K562 (cell line): ENCODE data around the gene PPFIA1. TPM values are rescaled to one million over a fixed set of nuclear protein-coding genes. Genes with fewer than 3 reads are reported as not detected.

Experiments
- ARHGAP35 ChIP-seq: fragments of 450-650 bp; IDR thresholded peaks from 2 replicates; pipeline ENCODE4 v1.6.1; 2018; ENCODE audit not compliant: partially characterized antibody
- CREB1 ChIP-seq, 2 experiments: sonication (generic) in 1 of 2; formaldehyde crosslinking in 1 of 2; IDR thresholded peaks; 2 replicates each; pipeline versions ENCODE4 v1.6.1 to v1.8.0; 2012 to 2022; ENCODE audit warnings: inconsistent platforms in 1 of 2, mild to moderate bottlenecking in 1 of 2, missing genetic modification reagents in 1 of 2, moderate library complexity in 1 of 2
- ETV1 ChIP-seq: fragments of 450-650 bp; conservative IDR thresholded peaks from 2 replicates; pipeline ENCODE4 v1.6.1; 2016; ENCODE audit warnings: missing genetic modification characterization, control low read depth, low read depth, missing compliant biosample characterization
- FOS ChIP-seq: IDR thresholded peaks from 3 replicates; pipeline ENCODE4 v1.6.1; 2011; ENCODE audit not compliant: insufficient read length; ENCODE audit errors: extremely low read depth
- HDAC2 ChIP-seq: fragments of 450-650 bp; IDR thresholded peaks from 2 replicates; pipeline ENCODE4 v1.6.1; 2016; ENCODE audit warnings: mild to moderate bottlenecking
- HDAC3 ChIP-seq: fragments of 450-650 bp; IDR thresholded peaks from 2 replicates; pipeline ENCODE4 v1.6.1; 2018; ENCODE audit warnings: borderline replicate concordance, mild to moderate bottlenecking, moderate library complexity; ENCODE audit not compliant: partially characterized antibody
- MAFG ChIP-seq: fragments of 450-650 bp; conservative IDR thresholded peaks from 2 replicates; pipeline ENCODE4 v1.6.1; 2016; ENCODE audit warnings: missing genetic modification characterization, missing compliant biosample characterization
- MEF2A ChIP-seq: IDR thresholded peaks from 2 replicates; pipeline ENCODE4 v1.6.1; 2011; ENCODE audit warnings: low read depth, mild to moderate bottlenecking, low read length, moderate library complexity; ENCODE audit not compliant: control insufficient read depth
- NCOR1 ChIP-seq: fragments of 450-650 bp; IDR thresholded peaks from 2 replicates; pipeline ENCODE4 v1.6.1; 2016; ENCODE audit warnings: mild to moderate bottlenecking, moderate library complexity
- NR3C1 ChIP-seq: sonication (generic); formaldehyde crosslinking; IDR thresholded peaks from 2 replicates; pipeline ENCODE4 v1.8.1; 2022; ENCODE audit warnings: missing genetic modification reagents
- POLR2AphosphoS2 ChIP-seq: IDR thresholded peaks from 2 replicates; pipeline ENCODE4 v1.6.1; 2012; ENCODE audit warnings: low read length, improper control_type of control experiment
- SETDB1 ChIP-seq: IDR thresholded peaks from one replicate; pipeline ENCODE4 v1.6.1; 2012; ENCODE audit warnings: low read length, control low read depth, inconsistent platforms
- SMARCE1 ChIP-seq: fragments of 450-650 bp; IDR thresholded peaks from 2 replicates; pipeline ENCODE4 v1.7.1; 2016; ENCODE audit warnings: mild to moderate bottlenecking
- SREBF1 ChIP-seq: fragments of 150-350 bp; IDR thresholded peaks from 2 replicates; pipeline ENCODE4 v1.6.1; 2014; ENCODE audit warnings: antibody characterized with exemption, low read depth, low read length, borderline replicate concordance
- TBP ChIP-seq: optimal IDR thresholded peaks from 2 replicates; pipeline ENCODE3; 2011; ENCODE audit warnings: low read depth, low read length, improper control_type of control experiment
- TFAM ChIP-seq: fragments of 250-450 bp; sonication (Bioruptor Pico); conservative IDR thresholded peaks from 2 replicates; pipeline ENCODE4 v1.5.0; 2021; ENCODE audit warnings: mild to moderate bottlenecking, moderate library complexity
- TRIM24 ChIP-seq, 2 experiments: fragments of 450-650 bp; IDR thresholded peaks; 2 replicates each; pipeline ENCODE4 v1.6.1; 2016
- ZNF174 ChIP-seq: fragments of 250-450 bp; sonication (Bioruptor Pico); IDR thresholded peaks from 2 replicates; pipeline ENCODE4 v1.4.0; 2020; ENCODE audit warnings: mild to moderate bottlenecking
- ZNF785 ChIP-seq: fragments of 250-450 bp; sonication (Bioruptor Pico); IDR thresholded peaks from 2 replicates; pipeline ENCODE4 v1.4.0; 2020; ENCODE audit warnings: mild to moderate bottlenecking
- polyA plus RNA-seq, 8 experiments: library from polyadenylated mRNA; depleted of rRNA in 4 of 8; stranded (reverse) in 5 of 8; unstranded in 3 of 8; fragments of >200 nt; fragmentation: Nextera tagmentation in 2 of 8; fragmentation: Illumina TruSeq in 1 of 8; extraction: Ambion mirVana in 2 of 8; extraction: Trizol in 1 of 8; gene quantifications; 2 replicates each; pipeline versions ENCODE4 v1.2.1 to v1.2.3, GENCODE V29; 2011 to 2014; ENCODE audit warnings: inconsistent platforms in 1 of 8, missing spikeins in 1 of 8
- total RNA-seq, 7 experiments: library from RNA; depleted of rRNA in 6 of 7; stranded (reverse); fragments of >200 nt in 6 of 7; fragmentation: Illumina TruSeq in 2 of 7; extraction: Trizol in 2 of 7; gene quantifications; 2 replicates each; pipeline versions ENCODE4 v1.2.1 to v1.2.3, GENCODE V29; 2011 to 2021; ENCODE audit warnings: low replicate concordance in 1 of 7
- TF ChIP-seq, protein P1 (sequence below): fragments of 250-450 bp; sonication (Bioruptor Pico); IDR thresholded peaks from 2 replicates; pipeline ENCODE4 v1.8.0; 2021; ENCODE audit warnings: moderate library complexity, mild to moderate bottlenecking, inconsistent platforms
- TF ChIP-seq, protein P2 (sequence below): fragments of 450-650 bp; conservative IDR thresholded peaks from 2 replicates; pipeline ENCODE4 v1.6.1; 2016; ENCODE audit warnings: missing genetic modification characterization, low read depth, mild to moderate bottlenecking, missing compliant biosample characterization, moderate library complexity
- TF ChIP-seq, protein P3 (sequence below): sonication (generic); formaldehyde crosslinking; IDR thresholded peaks from 2 replicates; pipeline ENCODE4 v1.8.1; 2023; ENCODE audit warnings: mild to moderate bottlenecking, missing genetic modification reagents

Gene PPFIA1
- total and polyA plus RNA-seq, 9 of the 15 experiments (the other 6 are each of a cell fraction or from before 2014, with no cell fraction given), result 9.9 to 41.5 (median 28.5) TPM

DNA sequence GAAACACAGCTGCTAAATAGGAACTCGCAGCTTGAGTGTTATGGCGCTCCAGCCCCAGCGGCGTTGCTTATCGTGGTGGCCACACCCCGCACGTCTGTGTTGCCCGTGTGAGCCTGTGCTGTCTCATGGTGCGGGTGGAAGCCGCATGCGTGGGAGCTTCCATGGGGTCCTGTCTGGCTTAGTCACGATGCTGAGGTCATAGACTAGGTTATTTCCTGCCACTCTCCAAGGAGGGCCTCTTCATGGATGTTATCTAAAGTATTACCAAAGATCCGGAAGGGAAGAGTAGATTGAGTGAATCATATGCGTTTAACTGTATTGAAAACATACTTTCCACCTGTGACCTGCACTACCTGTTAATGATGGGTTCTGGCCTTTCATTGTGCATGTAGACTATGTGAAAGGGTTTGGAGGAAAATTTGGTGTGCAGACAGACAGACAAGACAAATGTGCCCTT, 149.5 kb downstream of the PPFIA1 start (continued):
- peak; percentile 69; the same call in 1 of the 2 replicates for TF ChIP-seq CREB1 (IDR thresholded peaks at IDR 0.05)
- TF ChIP-seq CREB1 (CRISPR knock-in tag; IDR thresholded peaks at IDR 0.05), result peak; percentile 78
- TF ChIP-seq FOS, result peak; percentile 25
- TF ChIP-seq ZNF785 (CRISPR knock-in tag), result no peak
- TF ChIP-seq, protein P1, sequence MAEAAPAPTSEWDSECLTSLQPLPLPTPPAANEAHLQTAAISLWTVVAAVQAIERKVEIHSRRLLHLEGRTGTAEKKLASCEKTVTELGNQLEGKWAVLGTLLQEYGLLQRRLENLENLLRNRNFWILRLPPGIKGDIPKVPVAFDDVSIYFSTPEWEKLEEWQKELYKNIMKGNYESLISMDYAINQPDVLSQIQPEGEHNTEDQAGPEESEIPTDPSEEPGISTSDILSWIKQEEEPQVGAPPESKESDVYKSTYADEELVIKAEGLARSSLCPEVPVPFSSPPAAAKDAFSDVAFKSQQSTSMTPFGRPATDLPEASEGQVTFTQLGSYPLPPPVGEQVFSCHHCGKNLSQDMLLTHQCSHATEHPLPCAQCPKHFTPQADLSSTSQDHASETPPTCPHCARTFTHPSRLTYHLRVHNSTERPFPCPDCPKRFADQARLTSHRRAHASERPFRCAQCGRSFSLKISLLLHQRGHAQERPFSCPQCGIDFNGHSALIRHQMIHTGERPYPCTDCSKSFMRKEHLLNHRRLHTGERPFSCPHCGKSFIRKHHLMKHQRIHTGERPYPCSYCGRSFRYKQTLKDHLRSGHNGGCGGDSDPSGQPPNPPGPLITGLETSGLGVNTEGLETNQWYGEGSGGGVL (CRISPR knock-in tag), result no peak
- TF ChIP-seq SETDB1, result peak; percentile 68
- peak; percentile 98 for TF ChIP-seq NCOR1
- TF ChIP-seq ZNF174 (CRISPR knock-in tag), result no peak
- peak; percentile 89 for TF ChIP-seq MAFG (tag)
- peak; percentile 99 for TF ChIP-seq ETV1 (tag)
- TF ChIP-seq TRIM24 (IDR thresholded peaks at IDR 0.05), result peak; percentile 90 to 96
- TF ChIP-seq NR3C1 (CRISPR knock-in tag), result no peak
- TF ChIP-seq HDAC2, result peak; percentile 93
- TF ChIP-seq ARHGAP35, result no peak
- peak; percentile 86 for TF ChIP-seq POLR2AphosphoS2
- peak; percentile 44 for TF ChIP-seq TBP
- TF ChIP-seq TFAM, result no peak
- no peak for TF ChIP-seq SREBF1
- peak; percentile 99 for TF ChIP-seq HDAC3
- 0 out of 2 replicates have a peak, but pooled peaks have one; percentile 1 for TF ChIP-seq MEF2A
- peak; percentile 97 for TF ChIP-seq SMARCE1
- TF ChIP-seq, protein P2, sequence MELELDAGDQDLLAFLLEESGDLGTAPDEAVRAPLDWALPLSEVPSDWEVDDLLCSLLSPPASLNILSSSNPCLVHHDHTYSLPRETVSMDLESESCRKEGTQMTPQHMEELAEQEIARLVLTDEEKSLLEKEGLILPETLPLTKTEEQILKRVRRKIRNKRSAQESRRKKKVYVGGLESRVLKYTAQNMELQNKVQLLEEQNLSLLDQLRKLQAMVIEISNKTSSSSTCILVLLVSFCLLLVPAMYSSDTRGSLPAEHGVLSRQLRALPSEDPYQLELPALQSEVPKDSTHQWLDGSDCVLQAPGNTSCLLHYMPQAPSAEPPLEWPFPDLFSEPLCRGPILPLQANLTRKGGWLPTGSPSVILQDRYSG (tag), result no peak
- TF ChIP-seq, protein P3, sequence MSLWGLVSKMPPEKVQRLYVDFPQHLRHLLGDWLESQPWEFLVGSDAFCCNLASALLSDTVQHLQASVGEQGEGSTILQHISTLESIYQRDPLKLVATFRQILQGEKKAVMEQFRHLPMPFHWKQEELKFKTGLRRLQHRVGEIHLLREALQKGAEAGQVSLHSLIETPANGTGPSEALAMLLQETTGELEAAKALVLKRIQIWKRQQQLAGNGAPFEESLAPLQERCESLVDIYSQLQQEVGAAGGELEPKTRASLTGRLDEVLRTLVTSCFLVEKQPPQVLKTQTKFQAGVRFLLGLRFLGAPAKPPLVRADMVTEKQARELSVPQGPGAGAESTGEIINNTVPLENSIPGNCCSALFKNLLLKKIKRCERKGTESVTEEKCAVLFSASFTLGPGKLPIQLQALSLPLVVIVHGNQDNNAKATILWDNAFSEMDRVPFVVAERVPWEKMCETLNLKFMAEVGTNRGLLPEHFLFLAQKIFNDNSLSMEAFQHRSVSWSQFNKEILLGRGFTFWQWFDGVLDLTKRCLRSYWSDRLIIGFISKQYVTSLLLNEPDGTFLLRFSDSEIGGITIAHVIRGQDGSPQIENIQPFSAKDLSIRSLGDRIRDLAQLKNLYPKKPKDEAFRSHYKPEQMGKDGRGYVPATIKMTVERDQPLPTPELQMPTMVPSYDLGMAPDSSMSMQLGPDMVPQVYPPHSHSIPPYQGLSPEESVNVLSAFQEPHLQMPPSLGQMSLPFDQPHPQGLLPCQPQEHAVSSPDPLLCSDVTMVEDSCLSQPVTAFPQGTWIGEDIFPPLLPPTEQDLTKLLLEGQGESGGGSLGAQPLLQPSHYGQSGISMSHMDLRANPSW (CRISPR knock-in tag), result no peak
